GM10266 (cell line): ENCODE data around the gene ERICH3.
A peak's percentile ranks its signal among the peaks of the same experiment; 100 is the strongest.
"Not testable (repeated sequence)": the region's sequence is repeated elsewhere in the genome, so short reads cannot be mapped to it uniquely, and the experiment has no call there.

Experiments
- DNase-seq: peaks from one replicate; pipeline ENCODE4 v3.0.0; 2012; ENCODE audit errors: extremely low spot score
- CTCF ChIP-seq: IDR thresholded peaks from 2 replicates; pipeline ENCODE4 v1.5.1; 2012; ENCODE audit warnings: mild to moderate bottlenecking, low read depth; ENCODE audit not compliant: control insufficient read depth, insufficient read depth; ENCODE audit errors: missing control alignments

The ERICH3 gene

GRCh38 chr1:74679811-74680210, 6.2 kb upstream of the ERICH3 start:
- no peak for DNase-seq
- no peak for TF ChIP-seq CTCF

GRCh38 chr1:74677926-74678325, 4.3 kb upstream of the ERICH3 start:
- no peak for DNase-seq
- no peak for TF ChIP-seq CTCF

- DNase-seq: peak; percentile 22
- no peak for TF ChIP-seq CTCF
These were observed 871 bp upstream of the ERICH3 start for GRCh38 chr1:74674278-74675048.

- DNase-seq: not testable (repeated sequence)
These were observed 2.7 kb downstream of the ERICH3 start for GRCh38 chr1:74670866-74671265.

GRCh38 chr1:74654708-74655107, 18.9 kb downstream of the ERICH3 start:
- no peak for TF ChIP-seq CTCF
- no peak for DNase-seq

- DNase-seq: peak; percentile 38
These were observed 20.9 kb downstream of the ERICH3 start for GRCh38 chr1:74652711-74653139.

GRCh38 chr1:74650561-74650960, 23.0 kb downstream of the ERICH3 start:
- TF ChIP-seq CTCF: no peak
- DNase-seq: no peak

More at GRCh38 chr1:74652711-74653139, 20.9 kb downstream of the ERICH3 start:
- no peak for TF ChIP-seq CTCF
